IMR-90 (cell line): ENCODE data around the gene SCN10A. TPM values are rescaled to one million over a fixed set of nuclear protein-coding genes. Genes with fewer than 3 reads are reported as not detected.

Experiments
- ATAC-seq: fragments of 200-7000 bp; cut with Tn5 transposase; 2 replicates; pipeline ENCODE4 v1.9.1; 2020; ENCODE audit warnings: low read depth, mild to moderate bottlenecking, moderate library complexity
- BruUV-seq: library from RNA; stranded (reverse); fragments of 400-500 nt; replicated peaks from 2 replicates; lab custom pipeline; 2021; lab: Mats Ljungman, UMichigan
- CTCF ChIA-PET: fragments of 300-600 bp; formaldehyde crosslinking; extraction: SDS; loops from one replicate; lab custom pipeline; 2021; ENCODE audit warnings: antibody characterized with exemption; lab: Yijun Ruan, JAX
- POLR2A ChIA-PET: fragments of 300-600 bp; sonication (Branson Sonifier 250); formaldehyde crosslinking; loops from one replicate; lab custom pipeline; 2022; ENCODE audit warnings: antibody characterized with exemption; ENCODE audit not compliant: unreplicated experiment; lab: Charles Lee
- DNase-seq: peaks from one replicate; pipeline ENCODE4 v3.0.0; 2013
- H2AFZ ChIP-seq: replicated peaks from 2 replicates; pipeline ENCODE3; 2013; ENCODE audit warnings: low read length, mild to moderate bottlenecking; ENCODE audit not compliant: poor library complexity
- H2AK5ac ChIP-seq: 2 replicates; pipeline ENCODE4 v1.6.1; 2013; ENCODE audit warnings: low read depth, low read length, inconsistent platforms
- H2AK9ac ChIP-seq: replicated peaks from 2 replicates; pipeline ENCODE3; 2013; ENCODE audit warnings: mild to moderate bottlenecking, low read depth, low read length, moderate library complexity; ENCODE audit not compliant: poor library complexity
- H2BK120ac ChIP-seq: 2 replicates; pipeline ENCODE4 v1.6.1; 2013; ENCODE audit warnings: low read depth, low read length, inconsistent platforms
- H2BK15ac ChIP-seq: 3 replicates; pipeline ENCODE4 v1.6.1; 2013; ENCODE audit warnings: low read depth, low read length, inconsistent platforms
- H2BK20ac ChIP-seq: 2 replicates; pipeline ENCODE4 v1.6.1; 2013; ENCODE audit warnings: low read depth, mild to moderate bottlenecking, inconsistent platforms, low read length, moderate library complexity
- H2BK5ac ChIP-seq: 2 replicates; pipeline ENCODE4 v1.6.1; 2013; ENCODE audit warnings: mild to moderate bottlenecking, low read depth, low read length, inconsistent platforms; ENCODE audit not compliant: poor library complexity, severe bottlenecking
- H3K14ac ChIP-seq: replicated peaks from 2 replicates; pipeline ENCODE4 v1.6.1; 2013; ENCODE audit warnings: low read depth, low read length, inconsistent platforms
- H3K18ac ChIP-seq: 2 replicates; pipeline ENCODE4 v1.6.1; 2013; ENCODE audit warnings: low read depth, low read length, control low read depth
- H3K23ac ChIP-seq: 2 replicates; pipeline ENCODE4 v1.6.1; 2013; ENCODE audit warnings: low read depth, low read length, inconsistent platforms
- H3K27ac ChIP-seq: 2 replicates; pipeline ENCODE4 v1.5.1; 2013; ENCODE audit warnings: mild to moderate bottlenecking, control low read depth, low read length; ENCODE audit not compliant: insufficient read depth
- H3K27me3 ChIP-seq: 2 replicates; pipeline ENCODE4 v1.6.1; 2013; ENCODE audit warnings: low read length; ENCODE audit not compliant: control insufficient read depth, insufficient read depth
- H3K36me3 ChIP-seq: 2 replicates; pipeline ENCODE4 v1.6.1; 2013; ENCODE audit warnings: low read length, mixed read lengths; ENCODE audit not compliant: control insufficient read depth, insufficient read depth
- H3K4ac ChIP-seq: 2 replicates; pipeline ENCODE4 v1.6.1; 2013; ENCODE audit warnings: low read depth, low read length, inconsistent platforms
- H3K4me1 ChIP-seq: 2 replicates; pipeline ENCODE4 v1.6.1; 2013; ENCODE audit warnings: low read length, mixed read lengths; ENCODE audit not compliant: control insufficient read depth, insufficient read depth
- H3K4me2 ChIP-seq: 2 replicates; pipeline ENCODE4 v1.6.1; 2013; ENCODE audit warnings: low read depth, mild to moderate bottlenecking, control low read depth, low read length, moderate library complexity
- H3K4me3 ChIP-seq: 2 replicates; pipeline ENCODE4 v1.5.1; 2013; ENCODE audit warnings: low read depth, mild to moderate bottlenecking, control low read depth, low read length, moderate library complexity; ENCODE audit not compliant: insufficient read depth
- H3K56ac ChIP-seq: 2 replicates; pipeline ENCODE4 v1.6.1; 2013; ENCODE audit warnings: low read length, inconsistent platforms; ENCODE audit not compliant: insufficient read depth; ENCODE audit errors: extremely low read depth
- H3K79me1 ChIP-seq, 2 experiments: 2 replicates each; pipeline ENCODE4 v1.6.1; 2013; ENCODE audit warnings: low read length in 2 of 2, inconsistent platforms in 1 of 2, low read depth in 1 of 2
- H3K9ac ChIP-seq: 2 replicates; pipeline ENCODE4 v1.6.1; 2013; ENCODE audit warnings: low read depth, low read length, control low read depth
- H3K9me1 ChIP-seq: 2 replicates; pipeline ENCODE4 v1.6.1; 2013; ENCODE audit warnings: low read length, inconsistent platforms; ENCODE audit not compliant: insufficient read depth
- H3K9me3 ChIP-seq: 2 replicates; pipeline ENCODE4 v1.6.1; 2013; ENCODE audit warnings: low read length; ENCODE audit not compliant: control insufficient read depth, insufficient read depth
- H4K20me1 ChIP-seq: 2 replicates; pipeline ENCODE4 v1.6.1; 2013; ENCODE audit warnings: low read length, inconsistent platforms; ENCODE audit not compliant: insufficient read depth
- H4K5ac ChIP-seq: 2 replicates; pipeline ENCODE4 v1.6.1; 2013; ENCODE audit warnings: mild to moderate bottlenecking, low read depth, low read length, control low read depth
- H4K8ac ChIP-seq, 2 experiments: 2 replicates each; pipeline ENCODE4 v1.6.1; 2013; ENCODE audit warnings: low read depth in 2 of 2, low read length in 2 of 2, control low read depth in 1 of 2, inconsistent platforms in 1 of 2
- H4K91ac ChIP-seq: 2 replicates; pipeline ENCODE4 v1.6.1; 2013; ENCODE audit warnings: low read depth, low read length, inconsistent platforms; ENCODE audit not compliant: insufficient read depth
- BHLHE40 ChIP-seq: fragments of 150-350 bp; IDR thresholded peaks from 2 replicates; pipeline ENCODE4 v1.6.1; 2016; ENCODE audit warnings: mild to moderate bottlenecking, low read depth, low read length
- CEBPB ChIP-seq: IDR thresholded peaks from 2 replicates; pipeline ENCODE4 v1.6.1; 2012; ENCODE audit warnings: low read depth, low read length, improper control_type of control experiment
- CHD1 ChIP-seq: IDR thresholded peaks from 2 replicates; pipeline ENCODE4 v1.6.1; 2012; ENCODE audit warnings: low read depth, low read length, improper control_type of control experiment
- CTCF ChIP-seq: conservative IDR thresholded peaks from 2 replicates; pipeline ENCODE4 v1.5.1; 2012; ENCODE audit warnings: mild to moderate bottlenecking, low read depth, low read length, improper control_type of control experiment
- ELK1 ChIP-seq: fragments of 150-350 bp; IDR thresholded peaks from 2 replicates; pipeline ENCODE4 v1.6.1; 2016; ENCODE audit warnings: low read depth, mild to moderate bottlenecking, low read length, moderate library complexity, borderline replicate concordance
- FOS ChIP-seq: fragments of 150-350 bp; IDR thresholded peaks from 2 replicates; pipeline ENCODE4 v1.6.1; 2016; ENCODE audit warnings: low read depth, low read length
- MAFK ChIP-seq: IDR thresholded peaks from 2 replicates; pipeline ENCODE4 v1.6.1; 2012; ENCODE audit warnings: low read depth, low read length, improper control_type of control experiment
- MAZ ChIP-seq: IDR thresholded peaks from 2 replicates; pipeline ENCODE4 v1.6.1; 2012; ENCODE audit warnings: low read depth, mild to moderate bottlenecking, low read length, improper control_type of control experiment, moderate library complexity, borderline replicate concordance
- MXI1 ChIP-seq: IDR thresholded peaks from 2 replicates; pipeline ENCODE4 v1.6.1; 2012; ENCODE audit warnings: low read depth, mild to moderate bottlenecking, low read length, moderate library complexity, borderline replicate concordance
- NFE2L2 ChIP-seq: fragments of 150-350 bp; IDR thresholded peaks from 2 replicates; pipeline ENCODE4 v1.6.1; 2016; ENCODE audit warnings: low read depth, mild to moderate bottlenecking, low read length
- POLR2A ChIP-seq: IDR thresholded peaks from 2 replicates; pipeline ENCODE4 v1.6.1; 2012; ENCODE audit warnings: mild to moderate bottlenecking, low read depth, low read length
- RAD21 ChIP-seq: IDR thresholded peaks from 2 replicates; pipeline ENCODE4 v1.6.1; 2012; ENCODE audit warnings: low read length, improper control_type of control experiment
- RCOR1 ChIP-seq: IDR thresholded peaks from 2 replicates; pipeline ENCODE4 v1.6.1; 2012; ENCODE audit warnings: mild to moderate bottlenecking, low read length, improper control_type of control experiment; ENCODE audit not compliant: insufficient replicate concordance
- RFX5 ChIP-seq: IDR thresholded peaks from 2 replicates; pipeline ENCODE4 v1.8.0; 2012; ENCODE audit warnings: low read depth, mild to moderate bottlenecking, low read length, moderate library complexity
- SMC3 ChIP-seq: fragments of 150-350 bp; IDR thresholded peaks from 2 replicates; pipeline ENCODE4 v1.6.1; 2016; ENCODE audit warnings: low read depth, mild to moderate bottlenecking, antibody characterized with exemption, low read length, moderate library complexity
- WGBS, 2 experiments: methylation state at CpG; one replicate each; pipeline versions ENCODE4 v1.1.5 to v1.1.7; 2013; ENCODE audit warnings: missing lambda C conversion rate in 2 of 2; ENCODE audit not compliant: insufficient read length in 1 of 2; ENCODE audit errors: extremely low coverage in 2 of 2; 5-methylcytosine and 5-hydroxymethylcytosine counted together
- dilution Hi-C: fragments of 300-500 bp; cut with HindIII; formaldehyde crosslinking; loops from one replicate; pipeline ENCODE4 v1.14.3; 2018; ENCODE audit warnings: low sequenced_read_pairs; ENCODE audit not compliant: unreplicated experiment
- in situ Hi-C: fragments of 300-500 bp; cut with MboI; formaldehyde crosslinking; loops from 3 replicates; pipeline ENCODE4 v1.14.3; 2019; ENCODE audit warnings: low sequenced_read_pairs, inconsistent platforms, mixed read lengths
- intact Hi-C: fragments of 100-400 bp; cut with micrococcal nuclease; formaldehyde crosslinking; loops from 2 replicates; pipeline ENCODE4 v1.10.0; 2022
- polyA plus RNA-seq, 3 experiments: library from polyadenylated mRNA; depleted of rRNA; stranded (reverse); fragments of >200 nt; gene quantifications; 2 replicates each; pipeline ENCODE4 v1.2.3, GENCODE V29; 2012; ENCODE audit warnings: low replicate concordance in 1 of 3
- total RNA-seq: library from RNA; depleted of rRNA; stranded (reverse); fragments of >200 nt; gene quantifications from 2 replicates; pipeline ENCODE4 v1.2.3, GENCODE V29; 2012

Gene SCN10A
- total and polyA plus RNA-seq, 2 of the 4 experiments (the other 2 are of a cell fraction): not detected

- DNase-seq (no peak), ATAC-seq (no peak)
- TF ChIP-seq CEBPB: no peak
- TF ChIP-seq RCOR1: no peak
- TF ChIP-seq SMC3: no peak
- no peak for TF ChIP-seq FOS
- no peak for TF ChIP-seq ELK1
- no peak for TF ChIP-seq RAD21
- TF ChIP-seq CTCF: no peak
- TF ChIP-seq MAZ: no peak
- no peak for TF ChIP-seq MAFK
- TF ChIP-seq BHLHE40: no peak
- no peak for TF ChIP-seq CHD1
- no peak for TF ChIP-seq NFE2L2
- no peak for TF ChIP-seq RFX5
- TF ChIP-seq POLR2A: no peak
- TF ChIP-seq MXI1: no peak
- Histone ChIP-seq H3K9me3 (no peaks in the 10 kb centered on the region), H3K4ac (no peak overlapping the region), H2BK5ac (no peak overlapping the region), H2AK5ac (no peak overlapping the region), H2BK20ac (no peak overlapping the region), H3K9me1 (no peaks in the 10 kb centered on the region), H4K20me1 (no peaks in the 10 kb centered on the region), H2BK120ac (no peak overlapping the region), H3K4me2 (no peak overlapping the region), H3K23ac (no peak overlapping the region), H2AFZ (no peak overlapping the region), H3K36me3 (no peaks in the 10 kb centered on the region), H3K14ac (no peak overlapping the region), H3K27me3 (peaks cover 2% of the 10 kb centered on the region), H3K4me1 (no peaks in the 10 kb centered on the region), H3K56ac (no peak overlapping the region), H3K4me3 (no peak overlapping the region), H4K5ac (no peak overlapping the region), H4K8ac (no peak overlapping the region), H2AK9ac (no peak overlapping the region), H3K18ac (no peak overlapping the region), H3K27ac (no peak overlapping the region), H4K91ac (no peak overlapping the region), H3K9ac (no peak overlapping the region), H2BK15ac (no peak overlapping the region), H3K79me1 (no peaks in the 10 kb centered on the region)
- in situ Hi-C loops: no loop called here
- WGBS, 2 experiments: 40% methylated on average over 2 of the region's 8 CpGs; no CpG with 5 or more reads in 1 of the 2 experiments
- intact Hi-C loops: no loop called here
- dilution Hi-C loops: no loop called here
- no TSS peak for BruUV-seq
- CTCF ChIA-PET: no interaction called here
- POLR2A ChIA-PET: no interaction called here
These were observed 22.3 kb downstream of the SCN10A start for GRCh38 chr3:38793721-38794120.
